ENCODE results near the gene SLC12A7.
"Not testable (repeated sequence)": the region's sequence is repeated elsewhere in the genome, so short reads cannot be mapped to it uniquely, and the experiment has no call there.

SLC12A7 gene

DNA sequence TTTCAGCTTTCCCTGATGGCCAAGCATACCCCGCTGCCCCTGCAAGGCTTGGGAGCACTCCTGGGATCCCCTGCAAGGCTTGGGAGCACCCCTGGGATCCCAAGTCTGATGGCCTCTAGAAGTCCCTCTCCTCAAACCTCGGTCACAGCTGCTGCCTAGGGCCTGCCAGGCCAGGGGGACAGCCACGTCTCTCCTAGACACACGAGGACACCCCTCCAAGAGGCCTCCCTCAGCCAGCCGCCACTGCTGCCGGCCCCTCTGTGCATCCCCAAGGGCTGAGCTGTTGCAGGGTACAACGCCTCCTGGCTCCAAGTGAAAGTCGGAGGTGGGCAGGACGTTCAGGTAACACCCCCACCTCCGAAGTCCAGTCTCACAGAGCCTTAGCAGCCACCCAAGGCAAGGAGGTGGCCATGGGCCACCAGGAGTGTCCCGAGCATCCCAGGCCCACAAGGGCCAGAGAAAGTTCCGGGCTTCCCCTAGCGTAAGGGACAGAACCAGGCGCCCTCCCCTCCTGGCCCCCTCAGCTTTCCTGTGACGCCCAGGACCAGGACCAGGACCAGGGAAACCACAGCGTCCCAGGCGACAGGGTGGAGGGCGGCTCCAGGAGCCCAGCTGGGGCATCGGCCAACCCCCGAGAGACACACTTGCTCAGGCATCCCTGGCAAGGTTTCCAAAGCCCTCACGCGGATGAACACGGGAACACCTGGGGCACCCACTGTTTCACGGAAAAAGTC is 17.3 kb upstream of the SLC12A7 start:
- peak overlapping the region; percentile 47 for H3K27ac ChIP-seq

GRCh38 chr5:1127959-1128785 is 16.3 kb upstream of the SLC12A7 start:
- no peak for DNase-seq (ENCODE audit: low read depth, low spot score)

More for the DNA sequence above, 17.3 kb upstream of the SLC12A7 start:
- no peak for DNase-seq (ENCODE audit: low read depth, low spot score)

DNA sequence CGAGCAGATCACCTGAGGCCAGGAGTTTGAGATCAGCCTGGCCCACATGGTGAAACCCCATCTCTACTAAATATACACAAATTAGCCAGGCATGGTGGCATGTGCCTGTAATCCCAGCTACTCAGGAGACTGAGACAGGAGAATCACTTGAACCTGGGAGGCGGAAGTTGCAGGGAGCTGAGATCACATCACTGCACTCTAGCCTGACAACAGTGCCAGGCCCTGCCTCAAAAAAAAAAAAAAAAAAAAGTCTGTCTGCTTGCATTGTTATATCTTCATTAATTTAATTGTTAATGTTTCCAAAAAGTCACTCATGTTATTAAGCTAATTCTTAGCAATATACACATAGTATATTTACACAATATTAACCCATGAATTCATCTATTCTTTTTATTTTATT is 13.8 kb upstream of the SLC12A7 start:
- DNase-seq (ENCODE audit: low read depth, low spot score); H3K27ac ChIP-seq: not testable (repeated sequence)

More at GRCh38 chr5:1127959-1128785, 16.3 kb upstream of the SLC12A7 start:
- H3K27ac ChIP-seq, result no peak overlapping the region

DNA sequence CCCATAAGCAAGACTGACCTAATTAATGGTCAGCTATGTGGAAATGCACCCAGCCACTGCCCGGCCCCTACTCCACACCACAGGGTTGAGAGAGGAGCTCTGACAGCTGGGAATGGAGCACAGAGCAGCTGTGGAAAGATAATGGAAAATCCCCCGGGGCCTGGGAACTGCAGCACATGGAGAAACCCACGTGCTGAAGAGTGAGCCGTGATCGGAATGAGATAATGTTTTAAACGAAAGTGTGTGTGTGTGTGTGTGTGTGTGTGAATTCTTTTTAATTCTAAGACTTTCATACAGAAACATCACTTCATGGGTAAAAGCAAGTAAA is 13.1 kb upstream of the SLC12A7 start:
- no peak for DNase-seq (ENCODE audit: low read depth, low spot score)
- H3K27ac ChIP-seq, result no peak overlapping the region

GRCh38 chr5:1124205-1125029 is 12.6 kb upstream of the SLC12A7 start:
- H3K27ac ChIP-seq, result no peak overlapping the region
- DNase-seq (ENCODE audit: low read depth, low spot score), result no peak

DNA sequence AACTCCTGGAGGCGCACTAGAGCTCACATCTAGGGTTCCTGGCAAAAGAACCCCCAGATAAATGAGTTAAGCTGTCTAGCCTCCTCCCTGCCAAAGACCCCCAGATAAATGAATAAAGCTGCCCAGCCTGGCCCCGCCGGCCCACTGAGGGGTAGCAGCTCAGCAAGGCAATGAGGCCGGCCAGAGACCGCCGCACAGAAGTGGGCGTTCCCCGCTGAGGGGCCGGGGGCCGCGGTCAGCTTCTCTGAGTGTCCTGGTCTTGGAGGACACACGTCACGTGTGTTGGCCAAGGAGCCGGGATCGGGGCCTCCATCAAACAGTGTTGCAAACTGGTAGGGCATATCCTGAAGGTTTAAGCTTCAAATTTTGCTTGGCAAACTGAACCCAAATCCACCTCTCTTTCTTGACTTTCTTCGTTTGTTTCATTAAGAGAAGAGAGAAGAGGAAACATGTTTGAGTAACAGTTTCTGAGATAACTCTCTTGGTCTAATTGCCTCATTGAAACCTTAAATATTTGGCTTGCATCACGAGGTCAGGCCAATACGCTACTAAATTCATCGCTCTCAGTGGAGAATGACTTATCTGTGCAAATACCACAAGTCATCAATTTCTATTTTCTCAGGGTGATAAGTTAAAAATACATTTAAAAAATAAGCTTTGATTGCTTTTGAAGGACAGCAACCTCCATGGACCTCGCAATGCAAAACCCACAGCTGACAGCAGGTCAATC is 11.7 kb upstream of the SLC12A7 start:
- DNase-seq (ENCODE audit: low read depth, low spot score), result no peak
- H3K27ac ChIP-seq, result no peak overlapping the region

DNA sequence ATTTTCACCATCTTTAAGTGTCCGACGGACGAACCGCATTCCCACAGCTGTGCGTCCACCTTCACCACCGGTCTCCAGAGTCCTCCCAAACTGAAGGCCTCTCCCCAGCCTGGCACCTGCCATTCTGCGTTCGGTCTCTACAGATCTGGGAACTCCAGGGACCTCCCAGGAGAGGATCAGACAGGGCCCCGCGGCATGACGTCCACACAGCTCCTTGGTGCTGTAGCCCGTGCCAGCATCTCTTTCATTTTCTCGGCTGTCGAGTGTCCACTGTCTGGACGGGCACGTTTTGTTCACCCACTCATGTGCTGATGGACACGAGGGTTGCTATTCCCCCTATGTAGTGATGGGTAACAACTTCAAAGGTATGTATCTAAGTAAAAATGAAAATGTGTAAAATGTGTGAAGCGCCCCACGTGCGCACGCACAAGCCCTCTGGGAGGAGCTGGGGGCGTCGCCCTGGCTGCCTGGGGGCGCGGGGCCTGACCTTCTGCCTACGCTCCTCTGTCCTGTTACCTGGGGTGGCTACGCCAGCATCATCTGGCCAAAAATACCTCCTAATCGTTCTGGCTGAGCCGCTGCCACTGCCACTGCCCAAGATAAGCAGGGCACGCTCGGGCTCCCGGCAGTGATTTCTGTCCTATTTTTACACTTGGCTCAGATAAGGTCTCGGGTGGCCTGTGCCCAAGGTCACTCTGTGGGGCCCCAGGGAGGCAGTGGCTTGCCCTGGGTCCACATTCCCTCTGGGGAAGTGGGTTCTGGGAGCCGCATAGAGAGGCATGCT is 10.8 kb upstream of the SLC12A7 start:
- no peak overlapping the region for H3K27ac ChIP-seq
- DNase-seq (ENCODE audit: low read depth, low spot score), result no peak

DNA sequence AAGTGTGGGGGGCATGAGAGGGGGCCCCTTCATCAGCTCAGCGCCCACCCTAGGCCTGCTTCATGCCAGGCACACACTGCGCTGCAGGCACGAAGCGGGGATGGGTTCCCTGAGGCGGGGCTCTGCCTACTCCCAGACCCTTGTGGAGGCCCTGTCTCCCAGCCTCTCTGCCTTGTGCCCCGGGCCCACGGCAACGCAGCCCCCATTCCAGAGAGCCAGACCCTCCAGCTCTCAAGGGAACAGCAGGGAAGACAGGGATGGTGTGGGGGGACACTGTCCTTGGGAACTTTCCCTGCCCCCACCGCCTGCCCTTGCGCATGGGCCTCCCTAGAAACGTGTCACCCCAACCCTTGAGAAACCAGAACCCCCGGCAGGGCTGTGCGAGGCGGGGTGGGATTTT is 10.0 kb upstream of the SLC12A7 start:
- H3K27ac ChIP-seq, result no peak overlapping the region
- DNase-seq (ENCODE audit: low read depth, low spot score), result no peak

DNA sequence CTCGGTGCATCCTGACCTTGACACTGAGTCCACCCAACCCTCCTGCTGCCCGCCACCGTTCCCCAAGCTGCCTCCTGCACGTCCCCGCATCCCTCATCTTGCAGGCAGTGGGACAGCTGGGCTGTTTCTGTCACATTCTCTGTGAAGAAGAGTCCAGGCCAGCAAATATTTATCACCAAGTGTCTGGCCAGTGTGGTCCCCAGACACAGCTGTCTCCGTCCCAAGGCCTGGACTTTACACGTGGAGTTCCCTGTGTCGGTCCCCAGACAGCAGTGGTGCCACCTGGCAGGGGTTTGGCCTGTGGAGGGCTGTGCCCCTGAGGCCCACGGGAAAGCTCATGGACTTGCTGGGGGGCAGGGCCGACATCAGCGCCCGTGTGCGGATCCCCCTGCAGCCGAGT is 9.2 kb upstream of the SLC12A7 start:
- no peak overlapping the region for H3K27ac ChIP-seq
- no peak for DNase-seq (ENCODE audit: low read depth, low spot score)

- no peak overlapping the region for H3K27ac ChIP-seq
- no peak for DNase-seq (ENCODE audit: low read depth, low spot score)
Observed at GRCh38 chr5:1120236-1120999, 8.6 kb upstream of the SLC12A7 start.

DNA sequence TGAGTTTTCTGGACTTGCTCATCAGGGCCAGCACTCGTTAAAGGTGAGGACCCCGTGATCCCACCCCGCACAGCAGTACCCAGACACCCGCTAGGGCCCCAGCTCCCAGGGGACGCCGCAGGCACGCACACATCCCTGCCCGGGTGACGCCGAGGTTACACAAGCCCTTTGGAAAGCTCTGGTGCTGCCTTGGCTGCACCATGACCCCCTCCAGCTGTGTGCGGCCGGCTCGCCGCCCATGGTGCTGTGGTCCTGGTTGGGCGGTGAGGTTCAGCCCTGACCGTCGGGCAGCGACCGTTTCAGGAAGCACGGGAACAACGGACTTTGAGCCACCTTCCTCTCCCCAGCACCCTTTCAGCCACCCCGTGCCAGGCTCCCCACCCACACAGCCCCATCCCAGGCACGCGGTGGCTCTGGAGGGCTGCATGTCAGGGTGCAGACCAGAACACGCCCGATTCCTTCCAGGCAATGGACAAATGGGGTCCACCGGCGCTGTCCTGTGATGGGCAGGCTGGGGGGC is 7.5 kb upstream of the SLC12A7 start:
- no peak for DNase-seq (ENCODE audit: low read depth, low spot score)
- H3K27ac ChIP-seq, result no peak overlapping the region

- no peak for DNase-seq (ENCODE audit: low read depth, low spot score)
Observed at GRCh38 chr5:1118738-1119137, 6.9 kb upstream of the SLC12A7 start.

DNA sequence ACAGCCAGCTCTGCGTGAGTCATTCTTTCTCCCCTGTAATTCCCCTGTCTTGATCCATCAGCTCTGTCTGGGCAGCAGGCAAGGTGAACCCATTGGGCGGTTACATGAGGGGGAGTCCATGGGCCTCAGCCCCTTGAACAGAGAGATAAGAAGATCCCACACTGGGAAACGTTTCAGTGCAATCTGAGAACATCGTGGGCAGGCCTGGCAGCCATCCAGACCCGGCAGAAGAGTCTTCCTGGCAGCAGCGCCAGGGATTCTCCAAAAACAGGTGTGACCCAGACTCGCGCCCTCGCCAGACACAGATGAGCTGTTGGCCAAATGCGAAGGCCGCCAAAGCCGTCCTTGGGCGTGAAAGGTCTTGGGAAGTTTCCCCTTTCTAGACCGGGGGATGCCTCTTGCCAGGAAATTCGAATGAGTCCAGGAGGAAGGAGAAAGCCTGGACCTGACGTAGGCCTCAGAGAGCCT is 6.4 kb upstream of the SLC12A7 start:
- no peak overlapping the region for H3K27ac ChIP-seq
- no peak for DNase-seq (ENCODE audit: low read depth, low spot score)

More at GRCh38 chr5:1118738-1119137, 6.9 kb upstream of the SLC12A7 start:
- H3K27ac ChIP-seq, result no peak overlapping the region

DNA sequence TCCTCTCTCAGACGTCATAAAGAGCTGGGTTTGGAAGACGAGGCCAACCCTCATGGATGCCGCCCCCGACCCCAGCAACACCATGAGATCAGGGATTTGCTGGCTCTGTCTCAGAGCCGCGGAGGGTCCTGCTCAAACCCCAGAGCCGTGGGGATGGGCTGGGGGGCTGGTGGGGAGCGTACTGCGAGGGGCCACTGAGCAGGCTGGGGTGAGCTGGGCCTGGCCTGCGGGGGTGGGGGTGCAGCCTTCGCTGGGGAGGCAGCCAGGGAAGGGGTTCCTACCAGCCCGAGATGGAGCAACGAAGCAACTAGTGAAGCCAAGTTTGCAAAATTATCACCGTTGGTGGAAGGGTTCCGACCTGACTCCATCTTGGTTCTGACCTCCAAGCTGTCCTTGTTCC is 5.1 kb upstream of the SLC12A7 start:
- H3K27ac ChIP-seq, result no peak overlapping the region
- no peak for DNase-seq (ENCODE audit: low read depth, low spot score)

DNA sequence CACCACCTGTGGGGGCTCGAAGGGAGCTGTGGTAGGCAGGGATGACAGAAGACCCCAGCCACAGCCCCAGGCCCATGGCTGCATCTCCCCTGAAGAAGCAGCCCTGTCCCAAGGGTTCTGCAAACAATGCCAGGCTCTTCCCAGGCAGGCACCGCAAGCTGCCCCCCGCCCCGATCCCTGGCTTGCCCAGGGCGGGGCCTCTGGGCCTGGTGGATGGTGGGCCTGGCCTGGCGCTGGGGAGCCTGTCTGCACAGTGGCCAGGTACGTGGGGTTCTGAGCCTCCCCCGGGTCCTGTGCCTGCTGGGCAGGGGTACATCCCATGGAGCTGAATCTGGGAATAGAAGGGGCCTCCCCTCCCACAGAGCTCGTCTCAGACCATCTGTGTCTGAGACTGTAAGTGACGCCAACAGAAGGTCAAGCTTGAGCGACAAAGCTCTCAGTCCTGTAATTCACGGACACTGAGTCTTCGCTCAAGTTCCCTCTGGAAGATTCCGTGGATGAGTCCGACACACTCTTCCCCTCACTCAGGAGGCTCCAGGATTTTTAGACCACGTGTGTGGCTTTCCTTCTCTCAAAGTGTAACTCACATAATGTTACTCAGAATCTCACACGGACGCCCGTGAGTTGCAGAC is 4.4 kb upstream of the SLC12A7 start:
- H3K27ac ChIP-seq, result no peak overlapping the region

DNA sequence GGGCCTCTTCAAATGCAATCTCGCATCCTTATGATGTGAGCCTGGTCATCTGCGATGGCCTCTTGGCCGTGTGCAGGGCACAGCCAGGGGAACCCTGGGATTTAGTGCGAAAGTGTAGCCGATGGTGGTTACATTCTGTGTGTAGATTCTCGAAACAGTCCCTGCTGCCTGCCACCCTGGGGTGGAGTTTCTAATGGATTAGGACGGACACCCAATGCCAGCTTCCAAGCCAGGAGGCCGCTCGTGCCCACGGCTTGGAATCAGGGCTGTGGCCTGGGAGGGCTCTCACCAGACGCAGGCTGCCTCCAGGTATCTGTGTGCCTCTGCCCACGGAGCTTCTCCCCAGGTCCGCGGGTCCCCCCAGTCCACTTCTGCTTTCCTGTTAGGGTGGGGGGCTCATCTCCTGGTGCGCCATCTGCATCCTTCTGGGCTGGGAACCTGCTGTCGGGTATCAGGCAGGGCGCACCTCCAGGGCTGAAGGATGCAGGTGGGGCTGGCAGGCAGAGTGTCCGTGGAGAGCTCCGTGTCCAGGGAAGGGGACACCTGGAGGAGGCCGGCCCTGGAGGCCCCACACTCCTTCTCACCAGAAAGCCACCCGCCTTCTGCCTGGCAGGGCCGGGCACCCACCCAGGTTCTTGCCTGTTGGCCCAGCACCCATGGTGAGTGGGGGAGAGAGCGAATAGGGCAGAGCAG is 3.4 kb upstream of the SLC12A7 start:
- H3K27ac ChIP-seq, result no peak overlapping the region
- no peak for DNase-seq (ENCODE audit: low read depth, low spot score)

More for the DNA sequence above, 4.4 kb upstream of the SLC12A7 start:
- no peak for DNase-seq (ENCODE audit: low read depth, low spot score)
